ENCODE data around the gene SGIP1. TPM values are rescaled to one million over a fixed set of nuclear protein-coding genes. Genes with fewer than 3 reads are reported as not detected.
A peak's percentile ranks its signal among the peaks of the same experiment; 100 is the strongest.
"Not testable (repeated sequence)": the region's sequence is repeated elsewhere in the genome, so short reads cannot be mapped to it uniquely, and the experiment has no call there.

The SGIP1 gene
- total RNA-seq, 2 donors from 2014 or later: not detected

DNA sequence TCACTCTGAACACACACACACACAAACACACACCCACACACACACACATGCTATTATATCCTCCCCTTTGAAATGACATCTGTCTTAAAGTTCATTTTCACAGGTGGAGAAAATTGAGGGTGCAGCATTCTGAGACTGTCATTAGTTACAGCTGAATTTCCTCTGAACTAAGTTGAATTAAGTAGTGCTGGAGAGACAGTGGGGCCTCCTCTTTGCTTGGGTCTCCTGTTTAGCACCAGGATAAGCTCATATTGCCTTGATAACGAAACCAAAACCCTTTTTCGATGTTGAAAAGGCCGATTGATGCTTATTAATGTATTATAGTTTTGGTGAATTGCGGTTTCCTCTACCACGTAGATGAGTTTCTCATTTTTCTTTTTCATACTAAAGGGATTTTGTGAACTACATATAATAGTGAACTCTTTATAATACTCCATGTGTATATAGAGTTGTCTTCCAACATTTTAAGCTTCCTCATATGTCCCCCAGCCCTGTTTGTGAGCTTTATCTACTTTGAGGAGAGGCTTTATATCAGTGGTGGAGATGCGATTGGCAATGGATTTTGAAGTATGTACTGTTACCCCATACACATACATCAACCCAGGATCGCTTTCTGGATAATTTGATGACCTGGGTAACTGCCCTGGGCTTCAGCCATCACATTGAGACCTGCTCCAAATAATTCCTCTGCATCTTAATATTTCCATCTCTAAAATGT lies 235.7 kb downstream of the SGIP1 start:
- Mint-ChIP-seq H3K4me3 (peak overlapping the region; percentile 80), H3K36me3 (ENCODE audit: low read depth) (no peaks in the 10 kb centered on the region), H3K27me3 (no peaks in the 10 kb centered on the region), H3K27ac (peak overlapping the region; percentile 87), H3K4me1 (peaks cover 22% of the 10 kb centered on the region), H3K9me3 (no peaks in the 10 kb centered on the region)
- peak; percentile 56 for ATAC-seq (replicated peaks)

DNA sequence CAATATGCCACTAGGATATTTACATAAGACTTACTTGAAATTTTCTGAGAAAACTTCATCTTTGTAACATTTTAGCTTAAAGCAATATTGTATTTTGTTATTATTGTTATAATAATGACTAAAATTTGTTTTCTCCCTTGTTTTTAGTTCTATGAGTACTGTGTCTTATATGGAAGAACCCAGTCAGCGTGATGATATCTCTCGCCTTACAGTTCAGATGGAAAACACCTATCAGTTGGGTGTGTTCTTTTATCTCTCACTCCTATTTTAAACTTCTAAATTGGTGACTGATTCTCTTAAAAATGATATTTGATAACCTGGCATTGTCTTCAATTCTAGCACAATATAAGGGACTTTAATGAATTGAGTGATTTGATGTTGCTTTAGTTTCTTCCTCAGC lies 236.3 kb downstream of the SGIP1 start:
- peaks cover 22% of the 10 kb centered on the region for H3K4me1 Mint-ChIP-seq
- ATAC-seq (replicated peaks): peak; percentile 71
- H3K9me3 Mint-ChIP-seq: no peaks in the 10 kb centered on the region
- H3K4me3 Mint-ChIP-seq: peak overlapping the region; percentile 80
- peak overlapping the region; percentile 87 for H3K27ac Mint-ChIP-seq
- H3K27me3 Mint-ChIP-seq: no peaks in the 10 kb centered on the region
- no peaks in the 10 kb centered on the region for H3K36me3 Mint-ChIP-seq (ENCODE audit: low read depth)

DNA sequence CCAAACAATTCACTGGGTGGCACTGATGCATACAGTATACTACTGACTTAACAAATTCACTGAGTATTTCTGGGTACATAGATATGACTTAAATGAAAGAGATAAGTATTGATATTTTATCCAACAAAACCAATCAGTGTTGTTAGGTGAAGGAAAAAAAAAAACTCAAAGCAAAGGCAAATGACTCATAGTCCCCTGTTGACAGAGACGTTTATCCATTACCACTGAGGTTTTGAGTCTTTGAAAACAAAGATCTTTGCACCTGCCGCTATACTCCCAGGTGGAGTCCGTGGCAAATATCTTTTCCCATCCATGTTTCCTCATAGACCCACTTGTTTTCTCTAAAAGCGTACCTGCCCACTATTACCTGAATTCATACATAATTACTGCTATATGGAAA lies 236.7 kb downstream of the SGIP1 start:
- ATAC-seq (replicated peaks): peak; percentile 78
- Mint-ChIP-seq H3K27me3 (peaks cover 4% of the 10 kb centered on the region), H3K4me1 (peaks cover 22% of the 10 kb centered on the region), H3K9me3 (no peaks in the 10 kb centered on the region), H3K27ac (peak overlapping the region; percentile 87), H3K4me3 (peak overlapping the region; percentile 80), H3K36me3 (ENCODE audit: low read depth) (no peaks in the 10 kb centered on the region)

DNA sequence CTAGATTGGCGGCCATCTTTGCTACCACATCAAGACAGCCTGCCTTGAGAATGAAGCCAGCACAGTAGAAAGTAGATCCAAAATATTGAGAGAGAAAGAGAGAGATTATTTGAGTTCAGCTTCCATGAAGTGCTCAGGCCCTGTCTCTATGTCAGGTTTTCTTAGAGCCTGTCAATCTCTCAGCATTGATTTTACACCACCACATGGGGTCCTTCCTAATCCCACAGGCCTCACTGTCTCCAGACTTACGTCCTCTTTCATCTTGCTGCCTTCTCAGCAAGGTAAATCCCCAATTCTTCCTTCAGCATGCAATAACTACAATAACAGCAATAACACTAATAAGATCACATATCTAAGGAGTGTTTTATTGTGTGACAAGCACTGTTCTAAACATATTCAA lies 239.3 kb downstream of the SGIP1 start:
- Mint-ChIP-seq H3K4me3 (no peak overlapping the region), H3K27me3 (peaks cover 5% of the 10 kb centered on the region), H3K27ac (no peak overlapping the region), H3K36me3 (ENCODE audit: low read depth) (no peaks in the 10 kb centered on the region), H3K4me1 (peaks cover 22% of the 10 kb centered on the region), H3K9me3 (no peaks in the 10 kb centered on the region)
- no peak for ATAC-seq (replicated peaks)

DNA sequence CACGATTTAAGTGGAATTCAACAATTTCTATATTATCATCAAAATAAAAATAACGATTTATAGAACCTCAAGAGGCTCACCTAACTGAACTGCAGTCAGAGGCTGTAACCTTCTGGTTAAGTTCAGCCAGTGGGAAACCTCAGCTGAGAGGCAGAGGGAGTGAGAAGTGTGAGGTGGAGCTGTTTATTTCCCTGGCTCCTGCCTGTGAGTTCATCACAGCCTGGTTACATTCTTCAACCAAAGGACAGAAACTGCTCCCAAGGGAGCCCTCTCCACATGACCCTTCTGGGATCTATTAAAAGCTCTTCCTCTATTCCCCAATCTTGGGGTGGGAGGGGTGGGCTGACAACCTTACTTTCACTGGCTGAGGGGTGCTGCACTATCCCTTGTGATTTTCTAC lies 240.5 kb downstream of the SGIP1 start:
- Mint-ChIP-seq H3K27me3 (peaks cover 5% of the 10 kb centered on the region), H3K27ac (no peak overlapping the region), H3K36me3 (ENCODE audit: low read depth) (no peaks in the 10 kb centered on the region), H3K9me3 (no peaks in the 10 kb centered on the region), H3K4me3 (no peak overlapping the region), H3K4me1 (peaks cover 14% of the 10 kb centered on the region)
- ATAC-seq (replicated peaks): no peak

DNA sequence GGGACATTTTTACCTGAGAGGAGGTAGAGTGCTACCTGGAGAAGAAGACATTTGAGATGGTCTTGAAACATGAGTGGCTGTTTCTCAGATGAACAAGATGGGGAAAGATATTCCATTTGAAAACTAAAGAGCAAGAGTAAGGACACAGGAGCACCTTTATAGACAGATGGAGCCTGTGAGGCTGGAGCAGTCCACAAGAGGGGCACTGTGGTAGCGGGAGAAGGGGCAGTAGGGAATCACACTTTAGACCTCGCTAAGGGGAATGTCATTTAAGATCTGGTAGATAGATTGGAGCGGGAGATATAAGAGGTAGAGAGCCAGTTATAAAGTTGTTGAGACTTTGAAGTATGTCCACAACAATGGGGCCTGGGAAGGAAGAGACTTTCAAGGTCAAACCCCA lies 241.7 kb downstream of the SGIP1 start:
- Mint-ChIP-seq H3K27ac (no peak overlapping the region), H3K36me3 (ENCODE audit: low read depth) (no peaks in the 10 kb centered on the region)
- ATAC-seq (replicated peaks): no peak

DNA sequence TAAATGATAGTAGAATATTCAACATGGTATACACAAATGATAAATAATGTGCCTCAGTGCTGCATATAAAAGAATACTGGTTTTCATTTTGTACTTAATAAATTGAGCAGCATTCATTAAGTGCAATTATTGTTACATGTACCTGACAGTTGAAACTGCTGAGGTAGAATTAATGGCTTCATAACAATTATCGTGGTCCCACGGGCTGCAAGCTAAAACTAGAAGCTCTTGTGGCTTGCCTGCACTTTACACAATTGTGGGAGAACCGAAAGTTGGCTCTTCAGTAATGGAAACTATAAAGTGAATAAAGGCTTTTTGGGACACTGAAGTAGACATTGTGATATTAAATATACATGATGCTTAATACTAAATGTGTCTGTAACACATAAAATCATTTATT lies 243.9 kb downstream of the SGIP1 start:
- H3K9me3 Mint-ChIP-seq: no peaks in the 10 kb centered on the region
- ATAC-seq (replicated peaks): no peak
- no peak overlapping the region for H3K4me3 Mint-ChIP-seq
- no peak overlapping the region for H3K27ac Mint-ChIP-seq
- peaks cover 5% of the 10 kb centered on the region for H3K27me3 Mint-ChIP-seq
- H3K36me3 Mint-ChIP-seq (ENCODE audit: low read depth): no peaks in the 10 kb centered on the region
- no peaks in the 10 kb centered on the region for H3K4me1 Mint-ChIP-seq

More for the DNA sequence above, 241.7 kb downstream of the SGIP1 start:
- Mint-ChIP-seq H3K4me3 (no peak overlapping the region), H3K9me3 (no peaks in the 10 kb centered on the region), H3K27me3 (peaks cover 5% of the 10 kb centered on the region), H3K4me1 (peaks cover 4% of the 10 kb centered on the region)

DNA sequence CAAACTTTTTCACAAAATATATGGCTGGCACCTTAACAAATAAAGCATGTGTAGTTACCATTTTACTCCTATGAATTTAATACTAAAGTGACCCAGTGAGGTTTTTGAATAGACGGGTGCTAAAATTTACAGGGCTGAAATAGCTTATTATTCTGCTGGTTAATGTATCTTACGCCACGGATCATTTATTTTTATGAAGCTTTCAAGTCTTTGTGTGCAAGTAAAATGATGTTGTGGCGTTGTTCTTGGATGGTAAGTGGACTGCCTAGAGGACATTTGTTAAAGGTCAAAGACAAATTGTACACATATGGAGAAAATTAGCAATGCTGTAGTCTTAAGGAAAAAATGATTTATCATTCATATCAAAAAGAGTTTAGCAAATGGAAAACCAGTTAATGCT lies 244.3 kb downstream of the SGIP1 start:
- Mint-ChIP-seq H3K4me1 (no peaks in the 10 kb centered on the region), H3K27ac (no peak overlapping the region), H3K9me3 (no peaks in the 10 kb centered on the region), H3K4me3 (no peak overlapping the region), H3K27me3 (peaks cover 5% of the 10 kb centered on the region), H3K36me3 (ENCODE audit: low read depth) (no peaks in the 10 kb centered on the region)
- ATAC-seq (replicated peaks): no peak

DNA sequence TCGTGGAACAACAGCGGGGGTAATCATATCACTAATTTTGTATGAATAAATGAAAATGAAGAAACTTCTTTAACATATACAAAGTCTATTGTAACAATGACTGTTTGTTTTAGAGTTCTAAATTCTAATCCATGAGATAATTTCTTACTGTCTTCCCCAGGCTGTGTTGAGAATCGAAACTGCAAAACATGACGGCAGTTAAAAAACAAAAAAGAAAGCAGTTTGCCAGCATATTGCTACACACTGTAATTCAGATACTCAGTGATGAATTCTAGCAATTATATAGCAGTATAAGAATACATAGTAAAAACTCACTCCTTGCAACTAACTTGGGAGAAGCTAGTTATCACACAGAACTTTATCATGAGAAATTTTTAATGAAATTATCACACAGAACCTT lies 245.0 kb downstream of the SGIP1 start:
- Mint-ChIP-seq H3K4me3 (no peak overlapping the region), H3K9me3 (no peaks in the 10 kb centered on the region), H3K36me3 (ENCODE audit: low read depth) (no peaks in the 10 kb centered on the region), H3K27ac (no peak overlapping the region), H3K27me3 (peaks cover 5% of the 10 kb centered on the region), H3K4me1 (no peaks in the 10 kb centered on the region)
- ATAC-seq (replicated peaks): no peak

DNA sequence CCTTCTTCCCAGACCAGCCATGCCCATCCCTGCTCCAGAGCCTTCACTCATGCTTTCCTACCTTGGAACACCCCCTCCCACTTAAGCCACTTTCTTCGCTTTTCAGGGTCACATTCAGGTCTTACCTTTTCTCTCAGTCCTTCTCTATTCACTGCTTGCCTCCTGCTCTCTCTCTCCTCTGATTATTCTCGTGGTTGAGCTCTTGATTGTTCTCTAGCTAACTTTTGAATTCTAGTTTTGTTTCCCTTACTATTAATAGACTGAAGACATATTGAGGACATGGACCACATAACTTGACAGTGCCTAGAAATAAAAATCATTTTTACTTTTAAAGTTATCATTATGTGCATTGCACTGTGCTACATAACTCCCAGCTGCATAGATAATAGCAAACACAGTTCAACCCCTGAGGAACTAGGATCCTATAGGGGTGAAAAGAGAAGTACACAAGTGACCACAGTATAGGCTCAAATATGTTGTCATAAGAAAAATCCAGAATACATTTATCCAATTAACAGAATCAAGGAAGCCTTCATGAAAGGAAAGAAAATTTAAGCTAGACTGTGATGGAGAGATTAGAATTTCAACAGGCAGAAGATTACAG lies 245.6 kb downstream of the SGIP1 start:
- Mint-ChIP-seq H3K4me3 (no peak overlapping the region), H3K4me1 (no peaks in the 10 kb centered on the region), H3K9me3 (no peaks in the 10 kb centered on the region), H3K36me3 (ENCODE audit: low read depth) (no peaks in the 10 kb centered on the region), H3K27me3 (peaks cover 5% of the 10 kb centered on the region), H3K27ac (no peak overlapping the region)
- no peak for ATAC-seq (replicated peaks)

DNA sequence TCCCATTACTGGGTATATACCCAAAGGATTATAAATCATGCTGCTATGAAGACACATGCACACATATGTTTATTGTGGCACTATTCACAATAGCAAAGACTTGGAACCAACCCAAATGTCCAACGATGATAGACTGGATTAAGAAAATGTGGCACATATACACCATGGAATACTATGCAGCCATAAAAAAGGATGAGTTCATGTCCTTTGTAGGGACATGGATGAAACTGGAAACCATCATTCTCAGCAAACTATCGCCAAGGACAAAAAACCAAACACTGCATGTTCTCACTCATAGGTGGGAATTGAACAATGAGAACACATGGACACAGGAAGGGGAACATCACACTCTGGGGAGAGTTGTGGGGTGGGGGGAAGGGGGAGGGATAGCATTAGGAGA lies 251.8 kb downstream of the SGIP1 start:
- H3K9me3 Mint-ChIP-seq: not testable (repeated sequence)

DNA sequence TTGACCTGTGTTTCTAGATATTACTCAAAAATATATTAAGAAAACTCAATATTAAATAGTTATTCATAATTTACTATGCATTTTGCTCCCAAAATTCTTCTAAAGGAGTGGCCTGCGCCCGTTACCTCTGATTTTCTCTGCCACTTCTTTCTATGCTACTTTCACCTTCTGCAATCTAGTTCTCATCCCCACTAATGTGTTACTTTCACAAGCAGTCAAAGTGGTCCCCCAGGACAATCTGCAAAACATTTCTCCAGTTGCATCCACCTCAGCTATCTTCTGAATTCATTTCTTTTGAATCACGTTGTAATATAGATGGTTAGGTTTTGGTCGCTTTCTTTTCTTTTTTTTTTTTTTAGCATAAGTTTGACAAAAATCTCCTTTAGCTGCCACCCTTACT lies 253.7 kb downstream of the SGIP1 start:
- Mint-ChIP-seq H3K27ac (no peak overlapping the region), H3K4me3 (no peak overlapping the region), H3K27me3 (no peaks in the 10 kb centered on the region), H3K9me3 (no peaks in the 10 kb centered on the region), H3K36me3 (ENCODE audit: low read depth) (no peaks in the 10 kb centered on the region), H3K4me1 (peaks cover 10% of the 10 kb centered on the region)
- ATAC-seq (replicated peaks): no peak

More for the DNA sequence above, 251.8 kb downstream of the SGIP1 start:
- not testable (repeated sequence) for H3K27ac Mint-ChIP-seq; H3K4me3 Mint-ChIP-seq; ATAC-seq (replicated peaks); H3K27me3 Mint-ChIP-seq; H3K36me3 Mint-ChIP-seq (ENCODE audit: low read depth)
- peaks cover 10% of the 10 kb centered on the region for H3K4me1 Mint-ChIP-seq

DNA sequence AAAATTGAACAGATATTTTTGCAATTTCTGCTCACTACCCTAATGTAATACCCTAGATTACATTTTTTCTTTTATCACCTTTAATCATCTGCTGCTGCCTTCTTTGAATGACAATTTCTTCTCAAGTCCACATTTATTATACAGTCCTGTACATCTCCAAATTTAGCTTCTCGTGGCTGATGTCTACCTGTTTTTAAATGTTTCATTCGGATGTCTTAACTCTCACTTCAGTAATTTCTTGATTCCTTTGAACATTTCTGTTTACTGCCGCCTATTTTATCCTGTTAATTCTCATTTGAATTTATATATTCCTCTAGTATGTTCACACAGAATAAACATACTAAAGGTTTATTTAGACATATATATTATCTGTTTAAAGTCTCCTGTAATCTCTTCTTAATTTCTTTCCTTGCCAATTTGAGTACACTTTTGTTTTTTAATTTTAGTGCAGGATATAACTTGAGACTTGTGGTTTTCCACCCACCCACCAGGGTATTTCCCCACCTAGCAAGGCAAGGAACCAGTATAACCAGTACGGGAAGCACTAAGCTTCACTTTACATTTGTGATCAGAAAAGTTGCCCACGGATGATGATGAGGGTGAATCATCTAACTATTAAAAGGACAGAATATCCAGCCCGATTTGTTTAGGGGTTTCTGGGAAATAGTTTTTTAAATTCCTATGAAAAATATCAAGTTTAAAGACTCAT lies 254.4 kb downstream of the SGIP1 start:
- H3K27ac Mint-ChIP-seq: peak overlapping the region; percentile 60
- peak overlapping the region; percentile 68 for H3K4me3 Mint-ChIP-seq
- peaks cover 10% of the 10 kb centered on the region for H3K4me1 Mint-ChIP-seq
- H3K9me3 Mint-ChIP-seq: no peaks in the 10 kb centered on the region
- no peaks in the 10 kb centered on the region for H3K36me3 Mint-ChIP-seq (ENCODE audit: low read depth)
- no peaks in the 10 kb centered on the region for H3K27me3 Mint-ChIP-seq
- peak; percentile 100 for ATAC-seq (replicated peaks)

DNA sequence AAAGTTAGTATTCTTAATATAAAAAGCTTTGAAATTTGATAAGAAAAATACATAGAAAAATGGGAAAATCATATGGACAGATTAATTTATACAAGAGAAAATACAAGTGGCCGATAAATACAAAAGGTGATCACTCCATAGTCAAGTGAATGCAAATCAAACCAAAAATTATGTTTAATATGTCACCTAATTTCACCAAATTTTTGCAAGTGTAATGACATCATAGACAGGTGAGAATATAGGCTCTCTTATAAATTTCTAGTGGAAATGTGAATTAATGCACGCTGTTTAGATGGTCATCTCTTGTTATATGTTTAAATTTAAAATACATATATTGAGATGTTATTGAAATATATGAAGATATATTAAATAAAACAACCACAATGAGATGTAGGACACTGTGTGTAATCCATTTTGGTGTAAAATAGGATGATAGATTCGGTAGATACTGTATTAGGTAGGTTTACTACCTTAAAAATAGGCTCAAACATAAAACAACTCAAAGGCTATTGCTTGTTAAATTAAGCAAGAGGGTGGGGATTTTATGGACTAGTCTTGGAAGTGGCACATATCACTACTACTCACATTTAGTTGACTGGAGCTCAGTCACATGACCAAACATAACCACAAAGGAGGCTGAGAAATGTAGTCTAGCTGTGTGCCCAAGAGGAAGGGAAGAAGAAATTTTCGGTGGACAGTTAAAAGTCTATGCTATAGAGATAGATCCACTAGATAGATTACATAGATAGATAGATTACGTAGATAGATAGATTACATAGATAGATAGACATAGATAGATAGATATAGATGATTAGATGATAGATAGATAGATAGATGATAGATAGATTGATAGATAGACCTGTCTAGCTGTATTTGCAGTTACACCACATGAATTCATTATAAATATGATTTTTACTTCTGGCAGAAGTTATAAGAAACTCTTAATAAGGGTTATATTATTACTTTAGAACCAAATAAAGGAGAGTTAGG lies 258.0 kb downstream of the SGIP1 start:
- H3K4me3 Mint-ChIP-seq: no peak overlapping the region
- H3K4me1 Mint-ChIP-seq: peaks cover 10% of the 10 kb centered on the region
- H3K36me3 Mint-ChIP-seq (ENCODE audit: low read depth): no peaks in the 10 kb centered on the region
- no peaks in the 10 kb centered on the region for H3K9me3 Mint-ChIP-seq
- ATAC-seq (replicated peaks): no peak
- no peaks in the 10 kb centered on the region for H3K27me3 Mint-ChIP-seq
- no peak overlapping the region for H3K27ac Mint-ChIP-seq
